Nephron (organoid): Measurements from ENCODE around the gene FAM117A.

ENCODE experiments used
- H3K27ac Mint-ChIP-seq, 3 experiments: 2 replicates each; pipeline ENCODE4 v1.8.0; 2020; ENCODE audit warnings: mixed read lengths in 3 of 3, mild to moderate bottlenecking in 2 of 3, moderate library complexity in 1 of 3
- H3K27me3 Mint-ChIP-seq: 2 replicates; pipeline ENCODE4 v1.8.0; 2021; ENCODE audit warnings: low read depth, mild to moderate bottlenecking, moderate library complexity, mixed read lengths
- H3K36me3 Mint-ChIP-seq: 2 replicates; pipeline ENCODE4 v1.8.0; 2020; ENCODE audit warnings: low read depth, mixed read lengths
- H3K4me1 Mint-ChIP-seq: 2 replicates; pipeline ENCODE4 v1.8.0; 2020; ENCODE audit warnings: mixed read lengths
- H3K4me3 Mint-ChIP-seq, 3 experiments: 2 replicates each; pipeline ENCODE4 v1.8.0; 2020; ENCODE audit warnings: mild to moderate bottlenecking in 3 of 3, mixed read lengths in 3 of 3, moderate library complexity in 2 of 3
- H3K9me3 Mint-ChIP-seq: 2 replicates; pipeline ENCODE4 v1.8.0; 2020; ENCODE audit warnings: mixed read lengths
- TF ChIP-seq, protein P1 (sequence below), 3 experiments: fragments of 200-600 bp; sonication (generic); IDR thresholded peaks; one replicate each; pipeline ENCODE4 v1.5.0; 2021; ENCODE audit warnings: antibody characterized with exemption in 3 of 3; ENCODE audit not compliant: unreplicated experiment in 3 of 3

FAM117A gene

DNA sequence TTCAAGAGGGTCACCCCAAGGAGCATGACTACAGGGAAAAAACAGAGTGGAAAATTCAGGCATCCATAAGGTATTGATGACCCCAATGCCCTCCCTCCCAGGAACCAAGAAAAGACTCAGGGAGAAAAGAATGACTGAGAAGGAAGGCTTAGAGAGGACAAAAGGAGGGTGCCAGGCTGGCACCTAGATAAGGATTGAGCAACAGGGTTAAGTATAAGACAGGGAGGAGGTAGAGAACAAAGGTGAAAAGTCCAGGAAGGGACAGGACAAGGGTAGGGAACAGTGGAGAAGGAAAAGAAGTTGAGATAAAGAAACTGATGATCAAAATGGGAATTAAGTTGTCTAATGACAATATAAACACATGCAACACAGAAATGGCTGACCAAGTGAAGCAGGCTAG lies 58.7 kb downstream of the FAM117A start:
- Mint-ChIP-seq H3K27ac (peak overlapping the region; percentile 7 to 98 (median 64)), H3K36me3 (peaks cover 44% of the 10 kb centered on the region), H3K4me1 (peaks cover 33% of the 10 kb centered on the region), H3K4me3 (peak overlapping the region; percentile 88 to 97 (median 94)), H3K27me3 (no peaks in the 10 kb centered on the region), H3K9me3 (no peaks in the 10 kb centered on the region)
- TF ChIP-seq, protein P1, sequence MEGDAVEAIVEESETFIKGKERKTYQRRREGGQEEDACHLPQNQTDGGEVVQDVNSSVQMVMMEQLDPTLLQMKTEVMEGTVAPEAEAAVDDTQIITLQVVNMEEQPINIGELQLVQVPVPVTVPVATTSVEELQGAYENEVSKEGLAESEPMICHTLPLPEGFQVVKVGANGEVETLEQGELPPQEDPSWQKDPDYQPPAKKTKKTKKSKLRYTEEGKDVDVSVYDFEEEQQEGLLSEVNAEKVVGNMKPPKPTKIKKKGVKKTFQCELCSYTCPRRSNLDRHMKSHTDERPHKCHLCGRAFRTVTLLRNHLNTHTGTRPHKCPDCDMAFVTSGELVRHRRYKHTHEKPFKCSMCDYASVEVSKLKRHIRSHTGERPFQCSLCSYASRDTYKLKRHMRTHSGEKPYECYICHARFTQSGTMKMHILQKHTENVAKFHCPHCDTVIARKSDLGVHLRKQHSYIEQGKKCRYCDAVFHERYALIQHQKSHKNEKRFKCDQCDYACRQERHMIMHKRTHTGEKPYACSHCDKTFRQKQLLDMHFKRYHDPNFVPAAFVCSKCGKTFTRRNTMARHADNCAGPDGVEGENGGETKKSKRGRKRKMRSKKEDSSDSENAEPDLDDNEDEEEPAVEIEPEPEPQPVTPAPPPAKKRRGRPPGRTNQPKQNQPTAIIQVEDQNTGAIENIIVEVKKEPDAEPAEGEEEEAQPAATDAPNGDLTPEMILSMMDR (IDR thresholded peaks at IDR 0.05; ENCODE audit: unreplicated experiment in 3 of 3) = no peak

DNA sequence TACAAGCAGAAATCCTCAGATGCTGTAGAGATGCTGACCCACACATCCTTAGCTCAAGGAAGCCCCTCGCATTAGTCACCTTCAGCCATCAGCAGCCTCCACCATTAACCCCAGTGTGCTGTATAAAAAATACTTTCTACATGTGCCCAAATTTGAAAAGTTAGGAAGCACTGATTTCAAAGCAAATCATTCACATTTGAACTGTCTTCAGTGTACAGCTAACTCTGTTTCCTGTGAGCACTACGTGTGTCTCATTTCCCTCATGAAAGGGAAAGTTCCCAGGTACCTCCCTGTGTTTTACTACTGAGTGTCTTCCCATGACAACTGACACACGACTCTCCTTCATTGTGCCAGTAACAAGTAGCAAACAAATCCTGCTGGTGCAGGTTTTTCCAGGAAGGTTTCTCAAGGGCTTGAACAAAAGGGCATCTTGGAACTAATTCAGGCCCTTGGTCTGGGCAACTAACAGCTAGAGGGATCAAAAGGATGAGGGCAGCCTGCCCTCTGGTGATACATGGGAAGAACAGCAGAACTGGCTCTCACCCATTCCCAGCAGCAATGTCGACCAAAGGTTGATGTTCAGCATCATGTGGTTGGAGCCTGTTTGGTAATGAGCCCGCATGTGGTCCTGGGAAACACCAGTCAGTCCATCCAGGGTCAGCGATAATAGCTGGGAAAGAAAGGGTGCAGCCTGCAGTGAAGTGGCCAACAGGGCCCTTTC lies 60.2 kb downstream of the FAM117A start:
- Mint-ChIP-seq H3K36me3 (peaks cover 54% of the 10 kb centered on the region), H3K9me3 (no peaks in the 10 kb centered on the region), H3K27ac (peak overlapping the region in 1 of 3 experiments; percentile 48), H3K4me3 (peak overlapping the region; percentile 38 to 77 (median 71)), H3K4me1 (peaks cover 34% of the 10 kb centered on the region), H3K27me3 (no peaks in the 10 kb centered on the region)
- TF ChIP-seq, protein P1 (IDR thresholded peaks at IDR 0.05; ENCODE audit: unreplicated experiment in 3 of 3) = peak; percentile 29 to 41 (median 30)

DNA sequence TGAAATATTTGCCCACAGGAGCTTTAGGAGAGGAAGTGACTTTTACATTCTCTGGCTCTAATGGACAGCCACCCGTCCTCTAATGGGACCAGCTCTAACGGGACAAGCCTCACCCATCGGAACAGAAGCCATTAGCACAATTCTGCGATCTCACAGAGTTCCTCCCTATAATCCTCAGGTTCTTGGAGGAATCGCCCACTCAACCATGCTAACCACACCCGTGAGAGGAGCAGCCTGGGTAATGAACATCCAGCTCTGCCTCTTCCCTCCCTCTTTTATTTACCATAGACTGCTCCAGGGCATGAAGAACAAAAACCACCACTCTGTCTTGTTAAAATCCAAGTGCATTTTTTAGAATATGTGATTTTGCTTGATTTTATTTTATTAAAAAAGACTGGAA lies 63.0 kb downstream of the FAM117A start:
- Mint-ChIP-seq H3K36me3 (peaks cover 54% of the 10 kb centered on the region), H3K9me3 (no peaks in the 10 kb centered on the region), H3K27me3 (no peaks in the 10 kb centered on the region), H3K4me3 (no peak overlapping the region), H3K27ac (no peak overlapping the region), H3K4me1 (peaks cover 24% of the 10 kb centered on the region)
- TF ChIP-seq, protein P1 (IDR thresholded peaks at IDR 0.05; ENCODE audit: unreplicated experiment in 3 of 3) = no peak

DNA sequence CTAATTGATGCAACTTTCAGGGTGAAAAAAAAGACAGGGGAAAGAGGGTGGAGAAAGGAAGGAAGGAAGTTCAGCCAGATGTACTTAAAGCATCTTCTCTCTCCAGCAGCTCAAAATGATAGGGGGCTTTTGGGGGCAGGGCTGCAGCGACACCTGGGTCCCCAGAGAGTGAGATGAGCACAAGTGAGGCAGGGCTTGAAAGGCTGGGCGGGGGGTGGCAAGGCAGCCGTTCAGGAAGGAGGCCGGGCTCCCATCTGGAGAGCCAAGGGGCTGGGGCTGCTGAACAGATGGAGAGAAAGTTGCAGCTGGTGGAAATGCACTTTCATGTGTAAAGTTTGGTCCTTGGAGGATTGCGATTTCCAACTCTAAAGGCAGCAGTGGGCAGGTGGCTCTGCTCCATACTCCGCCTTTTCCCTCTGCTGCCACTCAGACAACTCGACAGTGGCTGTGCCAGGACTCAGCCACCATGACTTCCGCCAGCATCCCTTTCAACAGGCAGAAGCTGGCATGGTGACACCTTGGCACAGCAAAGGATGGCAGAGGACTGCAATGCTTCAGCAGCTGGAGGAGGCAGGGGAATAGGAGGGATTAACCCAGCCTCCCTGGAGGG lies 63.9 kb downstream of the FAM117A start:
- Mint-ChIP-seq H3K27me3 (peaks cover 4% of the 10 kb centered on the region), H3K4me3 (no peak overlapping the region), H3K27ac (no peak overlapping the region), H3K9me3 (no peaks in the 10 kb centered on the region), H3K4me1 (peaks cover 15% of the 10 kb centered on the region), H3K36me3 (peaks cover 47% of the 10 kb centered on the region)
- TF ChIP-seq, protein P1 (IDR thresholded peaks at IDR 0.05; ENCODE audit: unreplicated experiment in 3 of 3) = no peak

DNA sequence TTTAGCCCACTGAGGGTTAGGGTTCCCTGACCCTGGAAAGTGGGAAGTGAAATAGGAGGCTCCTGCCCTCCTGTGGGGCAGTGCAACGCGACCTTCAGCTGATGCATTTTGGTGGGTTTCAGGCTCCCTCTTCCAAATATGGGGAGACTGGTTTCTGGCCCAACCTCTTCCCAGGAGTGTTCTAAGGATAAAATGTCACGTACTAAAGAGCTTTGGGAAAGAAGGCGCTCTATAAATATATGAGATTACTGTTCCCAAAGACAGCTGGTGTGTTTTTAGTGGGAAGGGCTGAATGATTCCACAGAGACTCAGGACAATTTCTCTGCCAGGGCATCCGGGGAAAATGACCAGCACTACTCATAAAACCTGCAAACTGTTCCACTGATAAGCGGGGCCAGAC lies 65.9 kb downstream of the FAM117A start:
- Mint-ChIP-seq H3K27me3 (peaks cover 4% of the 10 kb centered on the region), H3K4me3 (no peak overlapping the region), H3K27ac (peak overlapping the region in 1 of 3 experiments; percentile 41), H3K9me3 (no peaks in the 10 kb centered on the region), H3K36me3 (peaks cover 29% of the 10 kb centered on the region), H3K4me1 (peaks cover 14% of the 10 kb centered on the region)
- TF ChIP-seq, protein P1 (IDR thresholded peaks at IDR 0.05; ENCODE audit: unreplicated experiment in 3 of 3) = no peak
